HL-60/S4 (cell line): ENCODE measurements around the gene SETD1B.

ENCODE experiments used
- in situ Hi-C: fragments of 300-500 bp; cut with MboI; formaldehyde crosslinking; loops from 2 replicates; pipeline ENCODE4 v1.14.3; 2022; ENCODE audit warnings: low sequenced_read_pairs

The SETD1B gene

DNA sequence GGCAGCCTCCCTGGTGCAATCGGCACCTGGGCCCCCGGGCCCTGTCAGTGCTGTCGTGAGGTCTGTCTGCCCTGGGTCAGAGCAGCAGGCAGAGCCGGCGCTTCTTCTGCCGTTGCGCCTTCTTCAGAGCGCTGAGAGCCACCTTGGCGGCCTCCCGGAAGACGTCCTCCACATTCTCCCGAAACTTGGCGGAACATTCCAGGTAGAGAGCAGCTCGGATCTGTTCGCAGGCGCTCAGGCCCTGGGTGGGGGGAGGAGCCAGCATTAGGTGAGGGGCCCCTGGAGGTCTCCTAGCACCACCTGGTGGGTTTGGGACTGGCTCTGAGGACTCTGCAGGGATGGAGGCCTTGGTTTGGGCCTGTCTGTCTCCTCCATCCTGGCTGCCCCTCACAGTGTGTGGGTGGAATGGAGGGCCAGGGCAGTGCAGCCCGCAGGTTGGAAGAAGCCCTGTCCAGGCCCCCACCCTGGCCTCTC lies 24.4 kb upstream of the SETD1B start:
- in situ Hi-C loops = no loop called here

GRCh38 chr12:121780429-121780828 lies 23.4 kb upstream of the SETD1B start:
- in situ Hi-C loops = loop anchor here (10.0 kb wide), 1 partner anchor 226 kb away; no protein-coding TSS in a partner anchor

GRCh38 chr12:121781484-121781997 lies 22.3 kb upstream of the SETD1B start:
- in situ Hi-C loops = loop anchor here (10.0 kb wide), 1 partner anchor 227 kb away; no protein-coding TSS in a partner anchor

- in situ Hi-C loops = loop anchor here (10.0 kb wide), 1 partner anchor 227 kb away; no protein-coding TSS in a partner anchor
Observed at GRCh38 chr12:121781998-121782979, 21.5 kb upstream of the SETD1B start.

- in situ Hi-C loops = loop anchor here (10.0 kb wide), 1 partner anchor 229 kb away; no protein-coding TSS in a partner anchor
Observed at GRCh38 chr12:121783766-121784165, 20.0 kb upstream of the SETD1B start.

DNA sequence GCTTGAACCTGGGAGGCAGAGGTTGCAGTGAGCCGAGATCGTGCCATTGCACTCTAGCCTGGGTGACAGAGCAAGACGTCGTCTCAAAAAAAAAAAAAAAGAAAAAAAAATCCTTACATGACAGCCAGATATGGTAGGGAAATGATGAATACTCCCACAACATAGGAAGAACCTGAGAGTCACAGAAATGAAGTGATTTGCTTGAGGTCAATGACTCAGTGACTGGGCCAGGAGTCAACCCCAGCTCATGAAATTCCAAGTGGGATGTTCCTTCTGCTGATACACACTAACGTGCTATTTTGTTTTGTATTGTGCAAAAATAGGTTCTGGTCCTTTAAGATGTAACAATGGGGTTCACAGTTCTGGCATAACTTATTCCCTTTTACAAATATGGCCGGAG lies 19.3 kb upstream of the SETD1B start:
- in situ Hi-C loops = loop anchor here (10.0 kb wide), 1 partner anchor 230 kb away; no protein-coding TSS in a partner anchor

- in situ Hi-C loops = loop anchor here (10.0 kb wide), 1 partner anchor 232 kb away; no protein-coding TSS in a partner anchor
Observed at GRCh38 chr12:121786440-121786825, 17.4 kb upstream of the SETD1B start.

DNA sequence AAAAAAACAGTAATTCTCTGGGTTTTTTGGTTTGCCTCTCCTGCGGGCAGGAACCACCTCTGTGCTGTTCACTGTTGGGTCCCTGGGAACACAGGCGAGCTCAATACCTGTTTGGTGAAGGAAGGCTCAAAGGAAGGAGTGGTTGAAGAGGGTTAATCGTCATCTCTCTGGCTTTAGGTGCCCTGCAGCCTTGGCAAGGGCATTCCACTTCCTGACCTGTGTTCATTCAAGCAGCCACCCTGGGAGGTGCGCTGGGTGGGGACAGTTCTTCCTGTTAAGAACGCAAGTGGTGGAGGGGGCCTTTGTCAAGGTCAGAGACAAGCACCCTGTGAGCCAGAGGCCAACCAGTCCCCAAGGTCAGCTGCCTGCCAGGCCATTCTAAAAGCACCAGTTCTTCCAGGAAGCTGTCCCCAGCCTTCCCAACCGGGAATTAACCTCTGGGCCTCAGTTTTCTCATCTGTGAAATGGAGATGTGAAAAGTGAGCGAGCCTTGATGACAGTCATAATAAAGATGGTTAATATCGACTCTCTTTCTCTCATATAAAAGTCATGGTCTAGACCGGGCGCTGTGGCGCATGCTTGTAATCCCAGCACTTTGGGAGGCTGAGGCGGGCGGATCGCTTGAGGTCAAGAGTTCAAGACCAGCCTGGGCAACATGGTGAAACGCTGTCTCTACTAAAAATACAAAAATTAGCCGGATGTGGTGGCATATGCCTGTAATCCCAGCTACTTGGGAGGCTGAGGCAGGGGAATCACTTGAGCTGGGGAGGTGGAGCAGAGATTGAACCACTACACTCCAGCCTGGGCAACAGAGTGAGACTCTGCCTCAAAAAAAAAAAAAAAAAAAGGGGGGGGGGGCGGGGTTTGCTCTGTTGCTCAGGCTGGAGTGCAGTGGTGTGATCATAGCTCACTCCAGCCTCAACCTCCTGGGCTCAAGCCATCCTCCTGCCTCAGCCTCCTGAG lies 16.5 kb upstream of the SETD1B start:
- in situ Hi-C loops = loop anchor here (10.0 kb wide), 1 partner anchor 233 kb away; no protein-coding TSS in a partner anchor

GRCh38 chr12:121788176-121788818 lies 15.5 kb upstream of the SETD1B start:
- in situ Hi-C loops = loop anchor here (10.0 kb wide), 1 partner anchor 233 kb away; no protein-coding TSS in a partner anchor

- in situ Hi-C loops = loop anchor here (10.0 kb wide), 1 partner anchor 235 kb away; no protein-coding TSS in a partner anchor
Observed at GRCh38 chr12:121789233-121789781, 14.5 kb upstream of the SETD1B start.

- in situ Hi-C loops = loop anchor here (5.0 to 10.0 kb wide), 3 partner anchors 97 to 235 kb away; partner anchors contain the start of gene PSMD9
Observed at GRCh38 chr12:121789800-121790728, 13.7 kb upstream of the SETD1B start.

DNA sequence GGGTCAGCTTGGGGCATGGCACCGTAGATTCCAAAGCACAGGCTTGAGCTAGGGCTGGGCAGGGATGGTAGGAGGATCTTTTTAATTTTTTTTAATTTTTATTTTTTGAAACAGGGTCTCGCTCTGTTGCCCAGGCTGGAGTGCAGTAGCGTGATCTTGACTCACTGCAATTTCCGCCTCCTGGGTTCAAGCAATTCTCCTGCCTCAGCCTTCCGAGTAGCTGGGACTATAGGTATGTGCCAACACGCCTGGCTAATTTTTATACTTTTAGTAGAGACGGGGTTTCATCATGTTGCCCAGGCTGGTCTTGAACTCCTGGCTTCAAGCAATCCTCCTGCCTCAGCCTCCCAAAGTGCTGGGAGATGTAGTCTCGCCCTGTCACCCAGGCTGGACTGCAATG lies 13.0 kb upstream of the SETD1B start:
- in situ Hi-C loops = loop anchor here (5.0 kb wide), 2 partner anchors 97 to 98 kb away; partner anchors contain the start of gene PSMD9

DNA sequence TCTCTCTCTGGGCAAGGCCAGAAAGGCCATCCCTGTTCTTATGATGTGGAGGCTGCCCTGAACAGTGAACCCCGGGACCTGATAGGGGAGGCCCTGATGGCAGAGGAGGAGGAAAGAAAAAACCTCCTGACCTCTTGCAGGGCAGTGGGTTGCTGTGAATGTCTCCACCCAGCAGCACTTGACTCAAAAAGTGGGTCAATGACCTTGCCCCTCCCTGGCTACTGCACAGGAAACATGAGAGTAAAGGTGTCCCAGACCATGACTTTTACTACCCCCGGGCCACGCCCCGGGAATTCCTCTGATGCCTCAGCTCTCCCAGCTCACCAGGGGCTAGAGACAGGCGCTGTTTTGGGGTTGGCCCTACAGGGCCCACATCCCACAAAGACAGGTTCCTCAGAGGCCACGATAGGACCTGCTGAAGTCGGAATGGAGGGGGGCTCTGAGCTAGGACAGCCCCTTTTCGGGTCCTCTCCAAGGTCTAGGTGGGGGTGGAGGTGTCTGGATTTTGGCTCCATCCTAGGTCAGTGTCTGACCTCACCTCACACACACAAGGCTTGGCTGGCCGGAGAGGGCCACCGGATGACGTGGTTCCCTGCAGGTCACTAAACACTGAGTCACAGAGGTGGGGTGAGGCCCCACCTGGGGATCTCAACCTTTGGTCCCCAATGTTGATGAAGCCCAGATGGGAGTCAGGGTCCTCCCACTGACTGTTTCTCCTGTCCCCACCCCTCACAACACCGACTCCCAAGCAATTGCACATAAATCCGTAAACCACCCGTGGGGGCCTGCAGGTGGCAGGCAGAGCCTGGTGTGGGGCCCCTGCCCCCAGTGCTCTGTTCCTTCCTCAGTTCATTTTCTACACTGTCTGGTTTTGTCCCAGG lies 11.9 kb upstream of the SETD1B start:
- in situ Hi-C loops = loop anchor here (5.0 kb wide), 2 partner anchors 95 to 100 kb away; partner anchors contain the start of gene PSMD9

DNA sequence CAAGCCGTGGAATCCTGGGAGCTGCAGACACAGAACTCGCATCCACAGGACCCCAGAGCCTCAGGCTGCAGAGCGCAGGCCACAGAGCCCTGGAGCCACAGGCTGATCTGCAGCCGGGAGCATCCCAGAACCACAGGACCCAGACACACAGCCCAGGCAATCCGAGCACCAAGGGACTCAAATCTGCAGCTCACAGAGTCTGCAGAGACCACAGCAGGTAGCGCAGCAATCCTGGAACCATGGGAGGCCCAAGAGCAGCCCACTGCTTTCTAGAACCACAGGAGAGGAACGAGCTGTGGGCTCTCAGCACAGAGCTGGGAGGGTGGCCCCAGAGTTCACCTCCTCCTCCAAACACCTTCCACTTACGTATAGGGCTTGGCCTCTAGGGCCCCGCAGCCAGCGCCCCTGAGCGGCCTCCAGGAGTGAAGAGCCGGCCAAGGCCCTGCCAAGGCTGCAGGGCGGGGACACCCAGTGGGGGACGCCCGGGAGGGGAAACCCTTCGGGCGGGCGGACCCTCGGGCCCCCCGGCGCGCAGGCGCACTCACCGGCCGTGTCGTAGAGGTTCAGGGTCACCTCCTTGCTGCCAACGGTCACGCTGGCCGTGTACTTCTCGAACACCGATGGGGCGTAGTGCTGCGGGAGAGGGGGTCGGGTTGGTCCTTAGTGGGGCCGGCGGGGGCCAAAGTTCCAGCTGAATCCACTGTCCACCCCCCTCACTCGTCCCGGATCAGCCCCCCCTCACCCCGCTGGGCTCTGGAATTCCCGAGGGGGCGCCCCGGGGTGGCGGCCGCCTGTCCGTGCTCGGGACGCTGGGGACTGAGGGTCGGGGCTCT lies 11.0 kb upstream of the SETD1B start:
- in situ Hi-C loops = loop anchor here (5.0 kb wide), 2 partner anchors 94 to 101 kb away; partner anchors contain the start of gene PSMD9

DNA sequence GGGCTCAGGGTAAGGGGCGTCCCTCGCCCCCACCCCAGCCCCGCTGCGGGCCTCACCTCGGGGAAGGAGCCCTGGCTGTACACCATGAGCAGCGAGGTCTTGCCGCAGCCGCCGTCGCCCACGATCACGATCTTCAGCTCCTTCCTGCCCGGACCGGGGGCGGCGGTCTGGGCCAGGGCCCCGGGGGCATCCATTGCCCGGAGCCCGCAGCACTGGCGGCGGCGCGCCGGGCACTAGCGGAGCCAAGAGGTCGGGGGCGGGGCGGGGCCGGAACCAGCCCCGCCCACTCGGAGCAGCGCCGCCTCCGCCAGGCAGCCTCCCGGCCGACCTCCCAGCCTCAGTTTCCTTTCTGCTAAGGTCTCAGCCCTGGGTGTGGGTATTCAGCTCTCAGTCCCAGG lies 10.4 kb upstream of the SETD1B start, which contains the start of gene RHOF:
Gene RHOF (minus strand): TSS at position 249 of the 398 bp plus-strand sequence. CDS start 55 bp downstream, at position 194.
- in situ Hi-C loops = loop anchor here (5.0 kb wide), 2 partner anchors 94 to 101 kb away; partner anchors contain the start of gene PSMD9
